Camera-type eye (tissue), 1 donor: ENCODE results near the gene FXR2. TPM values are rescaled to one million over a fixed set of nuclear protein-coding genes. Genes with fewer than 3 reads are reported as not detected.

Experiments used
- total RNA-seq: library from RNA; depleted of rRNA; stranded (reverse); fragments of >200 nt; gene quantifications from one replicate; pipeline ENCODE4 v1.2.3, GENCODE V29; 2014

The FXR2 gene
- 43.2 TPM for total RNA-seq

DNA sequence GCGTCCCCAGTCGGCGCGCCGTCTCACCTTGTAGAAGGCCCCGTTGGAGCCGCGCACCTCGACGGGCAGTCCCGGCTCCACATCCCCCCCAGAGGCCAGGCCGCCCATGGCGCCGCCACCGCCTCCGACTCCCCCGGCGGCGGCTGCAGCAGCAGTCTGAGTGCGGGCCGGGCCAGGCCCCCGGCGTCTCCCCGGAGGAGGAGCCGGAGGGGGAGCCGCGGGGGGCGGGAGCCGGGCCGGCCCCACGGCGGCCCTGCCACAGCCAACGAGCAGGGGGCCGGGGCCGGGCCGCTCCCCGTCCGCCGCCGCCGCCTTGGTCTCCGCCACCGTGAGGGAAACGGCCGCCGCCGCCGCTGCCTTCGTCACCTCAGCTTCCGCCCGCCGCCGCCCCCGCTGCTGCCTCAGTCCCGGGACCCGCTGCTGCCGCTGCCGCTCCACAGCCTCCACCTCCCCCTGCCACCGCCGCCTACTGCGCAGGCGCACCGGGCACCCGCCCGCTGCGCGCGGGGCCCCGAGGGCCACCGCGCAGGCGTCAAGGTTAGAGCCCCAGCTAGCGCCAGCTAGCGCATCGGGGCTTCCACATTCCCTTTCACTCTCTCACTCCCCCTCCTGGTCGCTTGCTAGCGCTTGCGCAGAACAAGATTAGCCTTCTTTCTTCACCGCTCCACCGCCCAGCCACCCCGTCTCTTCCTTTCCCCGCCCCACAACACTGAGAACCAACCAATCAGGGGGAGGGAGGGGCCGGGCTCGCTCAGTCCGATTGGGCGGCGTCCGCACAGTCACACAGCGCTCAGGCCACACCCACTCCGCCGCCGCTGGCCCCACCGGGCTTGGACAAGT lies at the start of gene FXR2:
FXR2 (minus strand) TSS at position 473 of the 840 bp plus-strand sequence; CDS start at position 108, 365 bp downstream.

DNA sequence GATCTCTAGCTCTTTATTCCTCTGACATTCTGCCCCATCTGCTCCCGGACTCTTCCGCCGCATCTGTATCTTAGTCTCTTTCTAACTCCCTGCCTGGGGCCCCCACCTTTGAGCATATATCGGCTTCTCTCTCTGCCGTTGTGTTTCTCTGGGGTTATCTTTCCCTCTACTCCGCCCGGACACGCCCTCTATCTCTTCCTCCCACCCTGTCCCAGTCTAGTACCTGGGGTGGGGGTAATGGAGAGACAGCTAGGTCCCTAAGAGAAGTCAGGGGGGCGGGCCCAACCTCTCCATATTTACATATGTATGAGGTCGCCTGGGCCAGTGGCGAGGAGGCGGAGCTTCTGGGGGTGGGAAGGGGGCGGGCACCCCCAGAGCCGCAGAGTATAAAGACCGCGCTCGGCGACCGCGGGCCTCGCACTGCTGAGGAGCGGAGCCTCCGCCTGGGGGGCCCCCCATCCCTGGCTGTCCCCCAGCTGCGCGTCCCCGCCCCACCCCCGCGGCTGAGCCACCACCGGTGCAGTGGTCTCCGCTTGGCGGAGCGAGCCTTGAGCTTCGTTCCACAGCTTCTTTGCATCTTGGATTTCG lies 35.9 kb upstream of the FXR2 start, which contains the start of gene ATP1B2:
ATP1B2 (plus strand) TSS at position 418 of the 588 bp plus-strand sequence. CDS start 593 bp downstream, outside the sequence.

DNA sequence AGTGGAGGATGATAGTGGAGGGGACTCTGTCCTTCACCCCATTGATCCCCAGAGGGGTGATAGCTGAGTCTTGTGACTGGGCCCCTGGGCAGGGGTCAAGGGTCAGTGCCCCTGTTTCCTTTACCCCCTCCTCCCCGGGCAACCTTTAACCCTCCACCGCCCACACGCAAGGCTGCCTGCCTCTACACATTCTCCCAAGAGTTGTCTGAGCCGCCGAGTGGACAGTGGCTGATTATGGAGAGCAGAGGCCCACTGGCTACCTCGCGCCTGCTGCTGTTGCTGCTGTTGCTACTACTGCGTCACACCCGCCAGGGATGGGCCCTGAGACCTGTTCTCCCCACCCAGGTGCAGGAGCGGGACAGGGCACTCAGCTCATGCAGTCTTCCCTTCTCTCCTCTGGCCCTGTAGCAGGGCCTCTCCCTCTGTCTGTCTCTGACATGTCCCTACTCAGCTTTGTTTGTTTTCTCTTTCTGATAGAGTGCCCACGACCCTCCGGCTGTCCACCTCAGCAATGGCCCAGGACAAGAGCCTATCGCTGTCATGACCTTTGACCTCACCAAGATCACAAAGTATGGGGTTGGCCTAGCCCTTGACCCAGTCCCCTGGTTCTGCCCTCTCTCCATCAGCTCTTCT lies 15.4 kb upstream of the FXR2 start, which contains the start of gene SHBG:
SHBG (plus strand) TSS at position 197 of the 633 bp plus-strand sequence; CDS start at position 235, 38 bp downstream.

DNA sequence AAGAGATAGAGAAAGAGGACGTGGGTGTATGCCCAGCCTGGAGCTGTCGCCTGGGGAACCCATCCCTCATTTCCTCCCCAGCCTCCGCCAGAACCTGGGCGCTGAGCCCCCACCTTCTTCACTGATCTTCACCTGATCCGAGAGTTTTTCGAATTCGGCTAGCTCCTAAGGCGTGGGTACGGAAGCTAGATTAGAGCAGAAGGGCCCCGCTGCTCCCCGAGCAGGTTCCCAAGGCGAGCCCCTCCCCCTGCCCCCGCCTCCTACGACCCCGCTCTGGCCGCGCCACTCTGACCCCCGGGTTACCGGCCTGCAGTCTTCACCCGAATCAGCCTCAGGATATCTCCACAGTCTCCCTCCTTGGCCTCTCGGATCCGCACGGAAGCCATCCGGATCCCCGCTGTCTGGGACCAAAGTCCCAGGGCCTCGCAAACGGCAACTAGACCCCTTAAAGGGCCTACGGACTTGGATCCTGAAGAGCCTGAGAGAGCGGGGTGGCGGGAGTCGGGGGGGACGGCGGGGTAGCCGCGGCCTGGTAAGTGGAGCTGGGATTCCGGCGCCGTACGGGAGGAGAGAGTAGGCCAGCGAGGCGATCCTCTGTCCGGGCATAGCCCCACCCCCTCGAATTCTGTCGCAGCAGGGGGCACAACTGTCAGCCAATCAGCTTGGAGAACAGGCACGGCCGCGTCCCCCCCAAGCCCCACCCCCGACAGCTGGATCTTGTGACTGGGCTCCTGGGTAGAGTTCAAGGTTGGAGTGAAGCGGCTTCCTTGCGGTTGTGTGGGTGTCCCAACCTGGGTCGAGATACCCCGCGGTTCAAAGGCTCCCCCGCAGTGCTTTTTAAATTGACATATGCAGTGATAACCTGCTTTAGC lies 12.8 kb upstream of the FXR2 start, which contains the start of gene SAT2:
SAT2 (minus strand) TSS at position 572 of the 872 bp plus-strand sequence; CDS start at position 386, 186 bp downstream.

DNA sequence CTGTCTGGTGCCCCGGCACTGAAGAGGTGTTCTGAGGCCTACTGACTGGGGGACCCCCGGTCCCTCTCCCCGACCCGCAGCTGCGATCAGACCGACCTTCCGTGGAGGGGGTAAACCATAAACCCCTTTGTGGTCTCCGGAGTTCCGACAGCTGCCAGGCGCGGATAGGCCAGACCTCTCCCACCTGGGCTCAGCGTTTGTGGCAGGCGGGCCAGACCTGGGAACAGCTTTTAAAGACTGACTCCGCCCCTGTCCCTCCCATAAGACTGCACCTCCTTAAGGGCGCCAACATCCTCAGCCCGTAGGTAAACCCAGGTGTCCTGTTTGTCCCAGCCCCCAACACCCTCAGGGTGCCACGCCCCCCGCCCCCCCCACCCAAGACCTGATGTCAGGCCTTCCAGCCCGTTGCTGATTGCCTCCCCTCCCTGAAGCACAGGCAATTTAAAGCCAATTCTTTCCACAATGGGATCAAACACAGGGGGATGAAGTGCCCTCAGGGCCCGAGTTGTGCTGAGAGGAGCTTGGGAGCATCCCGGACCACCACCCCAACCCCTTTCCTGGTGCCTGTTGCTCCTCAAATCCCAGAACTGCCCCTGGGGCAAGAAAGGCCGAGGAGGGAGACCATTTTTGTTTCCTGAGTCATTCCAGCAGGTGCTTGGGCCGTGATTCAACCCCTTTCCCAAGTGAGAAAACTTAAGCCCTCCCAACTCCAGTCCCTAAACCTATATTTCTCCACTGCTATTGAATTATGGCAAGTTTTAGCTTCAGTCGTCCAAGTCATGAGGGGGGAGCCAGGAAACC lies 24.6 kb downstream of the FXR2 start, which contains the start of gene SOX15:
SOX15 (minus strand) TSS at position 204 of the 801 bp plus-strand sequence. CDS start 418 bp downstream, outside the sequence.

DNA sequence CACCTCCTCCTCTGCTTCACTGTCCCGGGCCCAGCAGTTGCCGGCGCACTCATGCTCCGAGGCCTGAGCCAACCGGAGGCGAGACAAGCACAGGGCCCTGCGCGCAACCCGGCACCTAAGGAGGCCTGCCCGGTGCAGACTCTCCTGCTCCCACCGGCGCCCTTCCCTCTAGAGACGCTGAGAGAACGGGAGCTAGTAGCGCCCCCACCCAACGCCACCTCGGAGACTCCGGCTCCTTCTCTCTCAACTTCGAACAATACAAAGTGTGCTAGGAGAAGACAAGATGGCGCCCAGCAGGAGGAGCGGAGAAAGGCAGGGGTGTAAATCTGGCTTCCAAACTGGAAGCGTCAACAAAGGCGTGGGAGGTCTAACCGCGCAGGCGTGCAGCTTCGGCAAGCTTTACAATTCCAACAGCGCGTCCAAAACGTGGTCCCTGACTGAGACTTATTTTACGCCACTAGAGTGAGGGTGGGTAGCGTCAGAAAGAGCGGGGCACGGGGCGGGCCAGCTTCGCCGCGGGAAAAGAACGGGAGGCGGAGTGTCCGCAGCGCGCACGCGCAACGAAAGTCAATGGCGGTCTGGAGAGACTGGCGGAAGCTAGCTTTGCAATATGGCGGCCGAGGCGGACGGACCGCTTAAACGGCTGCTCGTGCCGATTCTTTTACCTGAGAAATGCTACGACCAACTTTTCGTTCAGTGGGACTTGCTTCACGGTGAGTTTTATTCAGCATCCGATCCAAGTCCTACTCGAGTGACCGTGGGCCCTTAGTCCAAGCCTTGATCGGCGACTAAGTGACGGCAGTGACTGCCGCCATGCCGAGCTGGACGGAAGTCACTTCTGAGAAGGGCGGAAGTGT lies 31.2 kb downstream of the FXR2 start, which contains the start of gene MPDU1:
MPDU1 (plus strand) TSS at position 600 of the 857 bp plus-strand sequence; CDS start at position 611, 11 bp downstream.

DNA sequence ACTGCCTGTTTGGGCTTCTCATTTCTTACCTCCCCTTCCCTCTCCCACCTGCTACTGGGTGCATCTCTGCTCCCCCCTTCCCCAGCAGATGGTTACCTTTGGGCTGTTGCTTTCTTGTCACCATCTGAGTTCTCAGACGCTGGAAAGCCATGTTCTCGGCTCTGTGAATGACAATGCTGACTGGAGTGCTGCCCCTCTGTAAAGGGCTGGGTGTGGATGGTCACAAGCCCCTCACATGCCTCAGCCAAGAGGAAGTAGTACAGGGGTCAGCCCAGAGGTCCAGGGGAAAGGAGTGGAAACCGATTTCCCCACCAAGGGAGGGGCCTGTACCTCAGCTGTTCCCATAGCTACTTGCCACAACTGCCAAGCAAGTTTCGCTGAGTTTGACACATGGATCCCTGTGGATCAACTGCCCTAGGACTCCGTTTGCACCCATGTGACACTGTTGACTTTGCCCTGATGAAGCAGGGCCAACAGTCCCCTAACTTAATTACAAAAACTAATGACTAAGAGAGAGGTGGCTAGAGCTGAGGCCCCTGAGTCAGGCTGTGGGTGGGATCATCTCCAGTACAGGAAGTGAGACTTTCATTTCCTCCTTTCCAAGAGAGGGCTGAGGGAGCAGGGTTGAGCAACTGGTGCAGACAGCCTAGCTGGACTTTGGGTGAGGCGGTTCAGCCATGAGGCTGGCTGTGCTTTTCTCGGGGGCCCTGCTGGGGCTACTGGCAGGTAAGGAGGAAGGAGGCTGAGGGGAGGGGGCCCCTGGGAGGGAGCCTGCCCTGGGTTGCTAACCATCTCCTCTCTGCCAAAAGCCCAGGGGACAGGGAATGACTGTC lies 35.5 kb downstream of the FXR2 start, which contains the start of gene CD68:
CD68 (plus strand) TSS at position 638 of the 833 bp plus-strand sequence; CDS start at position 678, 40 bp downstream.

DNA sequence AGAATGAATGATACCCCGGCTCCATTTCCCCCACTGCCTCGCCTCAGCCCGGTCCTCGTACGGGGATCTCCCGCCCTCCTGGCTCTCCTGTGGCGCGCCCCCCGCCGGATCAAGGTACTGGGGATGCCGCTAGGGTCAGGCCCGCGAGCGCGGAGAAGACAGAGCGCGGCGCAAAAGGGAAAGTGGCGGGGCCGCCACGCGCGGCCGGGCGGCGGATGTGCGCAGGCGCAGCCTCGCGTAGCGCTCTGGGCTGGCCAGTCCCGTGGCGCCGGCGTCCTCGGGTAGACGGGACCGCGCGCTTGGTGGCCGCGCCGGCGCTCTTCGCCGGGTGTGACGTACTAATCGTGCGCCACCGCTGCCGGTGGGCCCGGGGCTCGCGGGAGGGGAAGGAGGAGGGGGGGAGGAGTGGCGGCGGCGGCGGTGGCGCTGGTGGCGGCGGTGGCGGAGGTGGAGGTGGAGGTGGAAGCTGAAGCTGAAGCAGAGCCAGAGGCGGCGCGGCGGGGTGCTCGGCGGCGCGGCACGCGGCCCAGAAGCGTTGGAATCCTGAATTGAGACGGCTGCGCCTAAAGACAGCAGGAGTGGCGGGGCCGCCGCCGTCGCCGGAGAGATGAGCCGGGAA lies 53.0 kb downstream of the FXR2 start, which contains the start of gene SENP3:
SENP3 (plus strand) TSS at position 331 of the 619 bp plus-strand sequence. CDS start 1,158 bp downstream, outside the sequence.

DNA sequence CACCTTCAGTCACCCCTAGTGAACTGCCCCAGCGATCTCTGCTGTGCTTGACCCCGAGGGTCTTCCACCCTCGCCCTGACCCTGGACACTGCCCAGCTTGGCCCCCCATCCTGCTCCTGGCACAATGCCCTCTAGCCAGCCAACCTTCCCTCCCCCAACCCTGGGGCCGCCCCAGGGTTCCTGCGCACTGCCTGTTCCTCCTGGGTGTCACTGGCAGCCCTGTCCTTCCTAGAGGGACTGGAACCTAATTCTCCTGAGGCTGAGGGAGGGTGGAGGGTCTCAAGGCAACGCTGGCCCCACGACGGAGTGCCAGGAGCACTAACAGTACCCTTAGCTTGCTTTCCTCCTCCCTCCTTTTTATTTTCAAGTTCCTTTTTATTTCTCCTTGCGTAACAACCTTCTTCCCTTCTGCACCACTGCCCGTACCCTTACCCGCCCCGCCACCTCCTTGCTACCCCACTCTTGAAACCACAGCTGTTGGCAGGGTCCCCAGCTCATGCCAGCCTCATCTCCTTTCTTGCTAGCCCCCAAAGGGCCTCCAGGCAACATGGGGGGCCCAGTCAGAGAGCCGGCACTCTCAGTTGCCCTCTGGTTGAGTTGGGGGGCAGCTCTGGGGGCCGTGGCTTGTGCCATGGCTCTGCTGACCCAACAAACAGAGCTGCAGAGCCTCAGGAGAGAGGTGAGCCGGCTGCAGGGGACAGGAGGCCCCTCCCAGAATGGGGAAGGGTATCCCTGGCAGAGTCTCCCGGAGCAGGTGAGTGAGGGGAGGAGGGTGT lies 56.0 kb downstream of the FXR2 start, which contains the start of gene TNFSF13:
TNFSF13 (plus strand) TSS at position 207 of the 776 bp plus-strand sequence; CDS start at position 497, 290 bp downstream.

DNA sequence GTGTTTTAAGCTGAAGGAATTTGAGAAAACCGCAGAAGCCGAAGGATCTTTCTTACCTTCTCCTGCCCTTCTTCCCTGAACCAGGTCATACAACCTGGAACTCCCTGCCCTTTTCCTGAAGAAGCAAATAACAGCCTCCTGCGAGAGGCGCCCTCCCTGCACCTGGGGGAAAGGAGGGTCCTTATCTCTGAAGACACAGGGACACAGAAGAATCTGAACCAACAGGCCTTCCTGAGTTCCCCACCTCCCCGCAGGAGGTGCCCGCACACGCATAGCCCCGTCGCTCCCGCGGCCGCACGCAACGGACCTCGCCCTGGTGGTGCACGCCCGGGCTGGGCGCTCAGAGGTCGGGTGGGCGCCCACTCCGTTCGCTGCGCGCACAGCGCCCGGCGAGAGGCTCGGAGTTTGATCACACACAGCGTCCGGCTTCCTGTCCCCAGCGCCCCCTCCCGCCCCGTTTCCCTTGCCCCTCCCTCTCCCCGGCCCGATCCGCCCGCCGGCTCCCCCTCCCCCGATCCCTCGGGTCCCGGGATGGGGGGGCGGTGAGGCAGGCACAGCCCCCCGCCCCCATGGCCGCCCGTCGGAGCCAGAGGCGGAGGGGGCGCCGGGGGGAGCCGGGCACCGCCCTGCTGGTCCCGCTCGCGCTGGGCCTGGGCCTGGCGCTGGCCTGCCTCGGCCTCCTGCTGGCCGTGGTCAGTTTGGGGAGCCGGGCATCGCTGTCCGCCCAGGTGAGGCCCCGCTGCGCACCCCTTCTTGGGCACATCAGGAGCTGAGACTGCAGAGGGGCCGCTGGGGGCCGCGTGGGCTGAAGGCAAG lies 65.9 kb downstream of the FXR2 start, which contains the start of gene TNFSF12:
TNFSF12 (plus strand) TSS at position 474 of the 816 bp plus-strand sequence; CDS start at position 570, 96 bp downstream.

Other genes starting within 250 kb of the FXR2 start
- 2.4 TPM for gene TNK1, start 233.8 kb downstream of the FXR2 start, total RNA-seq
- gene PLSCR3, start 220.4 kb downstream of the FXR2 start, total RNA-seq = 12.8 TPM
- gene TMEM256, start 210.8 kb downstream of the FXR2 start, total RNA-seq = 27.9 TPM
- 36.2 TPM for gene NLGN2, start 207.1 kb downstream of the FXR2 start, total RNA-seq
- gene SPEM1, start 194.6 kb downstream of the FXR2 start, total RNA-seq = not detected
- not detected for gene SPEM2, start 189.3 kb downstream of the FXR2 start, total RNA-seq
- gene SPEM3, start 186.0 kb downstream of the FXR2 start, total RNA-seq = not detected
- gene TMEM102, start 179.5 kb downstream of the FXR2 start, total RNA-seq = 1.0 TPM
- 7.1 TPM for gene FGF11, start 175.4 kb downstream of the FXR2 start, total RNA-seq
- gene CHRNB1, start 169.8 kb downstream of the FXR2 start, total RNA-seq = 17.8 TPM
- 35.8 TPM for gene ZBTB4, start 135.3 kb downstream of the FXR2 start, total RNA-seq
- gene SLC35G6, start 133.5 kb downstream of the FXR2 start, total RNA-seq = not detected
- 114 TPM for gene POLR2A, start 130.5 kb downstream of the FXR2 start, total RNA-seq
- 16.2 TPM for gene TNFSF12, start 65.8 kb downstream of the FXR2 start, total RNA-seq
- 7.6 TPM for gene TNFSF13, start 56.1 kb downstream of the FXR2 start, total RNA-seq
- 54.2 TPM for gene SENP3, start 53.0 kb downstream of the FXR2 start, total RNA-seq
- 5.9 TPM for gene CD68, start 35.3 kb downstream of the FXR2 start, total RNA-seq
- 68.1 TPM for gene MPDU1, start 31.0 kb downstream of the FXR2 start, total RNA-seq
- gene SOX15, start 24.8 kb downstream of the FXR2 start, total RNA-seq = 3.2 TPM
- 41.5 TPM for gene SAT2, start 12.9 kb upstream of the FXR2 start, total RNA-seq
- 1.3 TPM for gene SHBG, start 15.2 kb upstream of the FXR2 start, total RNA-seq
- gene ATP1B2, start 36.0 kb upstream of the FXR2 start, total RNA-seq = 62.5 TPM
- 27.9 TPM for gene TP53, start 72.6 kb upstream of the FXR2 start, total RNA-seq
- 5.6 TPM for gene WRAP53, start 73.6 kb upstream of the FXR2 start, total RNA-seq
- gene EFNB3, start 90.3 kb upstream of the FXR2 start, total RNA-seq = 10.0 TPM
- 0.60 TPM for gene DNAH2, start 102.8 kb upstream of the FXR2 start, total RNA-seq
- 24.5 TPM for gene KDM6B, start 219.3 kb upstream of the FXR2 start, total RNA-seq
- gene TMEM88, start 240.2 kb upstream of the FXR2 start, total RNA-seq = 4.4 TPM
- gene NAA38, start 242.7 kb upstream of the FXR2 start, total RNA-seq = 24.0 TPM
- gene CYB5D1, start 243.1 kb upstream of the FXR2 start, total RNA-seq = 24.2 TPM